Thyroid gland (tissue), 4 donors: Measurements from ENCODE around the gene CPE.

Experiments
- CTCF ChIP-seq, 6 experiments: fragments of 200-600 bp in 3 of 6; fragments of 450-650 bp in 3 of 6; sonication (generic) in 3 of 6; IDR thresholded peaks; one replicate each; pipeline ENCODE4 v1.5.1; 2016 to 2019; ENCODE audit warnings: antibody characterized with exemption in 6 of 6, mild to moderate bottlenecking in 2 of 6, inconsistent platforms in 1 of 6, moderate library complexity in 1 of 6
- POLR2A ChIP-seq, 2 donors: fragments of 450-650 bp; IDR thresholded peaks; one replicate each; pipeline ENCODE4 v1.6.1; 2017; ENCODE audit warnings: antibody characterized with exemption in 2 of 2, mild to moderate bottlenecking in 2 of 2, moderate library complexity in 1 of 2

- TF ChIP-seq POLR2A (IDR thresholded peaks at IDR 0.05) (no peak), CTCF (IDR thresholded peaks at IDR 0.05) (no peak)
Observed at GRCh38 chr4:165524532-165525190, 145.9 kb downstream of the CPE start.
